ENCODE measurements around the gene ACSM3.
"Not testable (repeated sequence)": the region's sequence is repeated elsewhere in the genome, so short reads cannot be mapped to it uniquely, and the experiment has no call there.

Gene ACSM3

GRCh38 chr16:20755238-20755637, 8.6 kb upstream of the ACSM3 start:
- DNase-seq (ENCODE audit: low read depth) = no peak
- H3K4me3 ChIP-seq (replicated peaks; ENCODE audit: low read depth, low read length) = no peak overlapping the region
- no peak for TF ChIP-seq CTCF (IDR thresholded peaks at IDR 0.05; ENCODE audit: low read length, missing control alignments)

GRCh38 chr16:20755799-20756198, 8.0 kb upstream of the ACSM3 start:
- DNase-seq (ENCODE audit: low read depth) = not testable (repeated sequence)

GRCh38 chr16:20760346-20760745, 3.5 kb upstream of the ACSM3 start:
- H3K4me3 ChIP-seq (replicated peaks; ENCODE audit: low read depth, low read length) = no peak overlapping the region
- no peak for DNase-seq (ENCODE audit: low read depth)
- TF ChIP-seq CTCF (IDR thresholded peaks at IDR 0.05; ENCODE audit: low read length, missing control alignments) = no peak

More at GRCh38 chr16:20755799-20756198, 8.0 kb upstream of the ACSM3 start:
- H3K4me3 ChIP-seq (replicated peaks; ENCODE audit: low read depth, low read length) = not testable (repeated sequence)

- DNase-seq (ENCODE audit: low read depth) = no peak
- H3K4me3 ChIP-seq (replicated peaks; ENCODE audit: low read depth, low read length) = no peak overlapping the region
- TF ChIP-seq CTCF (IDR thresholded peaks at IDR 0.05; ENCODE audit: low read length, missing control alignments) = no peak
Measured at GRCh38 chr16:20761175-20761574, 2.6 kb upstream of the ACSM3 start.

- no peak for DNase-seq (ENCODE audit: low read depth)
- H3K4me3 ChIP-seq (replicated peaks; ENCODE audit: low read depth, low read length) = no peak overlapping the region
- TF ChIP-seq CTCF (IDR thresholded peaks at IDR 0.05; ENCODE audit: low read length, missing control alignments) = no peak
Measured at GRCh38 chr16:20762404-20763123, 1.2 kb upstream of the ACSM3 start.

GRCh38 chr16:20764448-20764847, 634 bp downstream of the ACSM3 start:
- H3K4me3 ChIP-seq (replicated peaks; ENCODE audit: low read depth, low read length); DNase-seq (ENCODE audit: low read depth): not testable (repeated sequence)

GRCh38 chr16:20765732-20766131, 1.9 kb downstream of the ACSM3 start:
- no peak for TF ChIP-seq CTCF (IDR thresholded peaks at IDR 0.05; ENCODE audit: low read length, missing control alignments)
- no peak for DNase-seq (ENCODE audit: low read depth)
- H3K4me3 ChIP-seq (replicated peaks; ENCODE audit: low read depth, low read length) = no peak overlapping the region

- DNase-seq (ENCODE audit: low read depth) = no peak
- no peak for TF ChIP-seq CTCF (IDR thresholded peaks at IDR 0.05; ENCODE audit: low read length, missing control alignments)
- no peak overlapping the region for H3K4me3 ChIP-seq (replicated peaks; ENCODE audit: low read depth, low read length)
Measured at GRCh38 chr16:20766294-20766693, 2.5 kb downstream of the ACSM3 start.
